ENCODE data around the gene UNC13A.

DNA sequence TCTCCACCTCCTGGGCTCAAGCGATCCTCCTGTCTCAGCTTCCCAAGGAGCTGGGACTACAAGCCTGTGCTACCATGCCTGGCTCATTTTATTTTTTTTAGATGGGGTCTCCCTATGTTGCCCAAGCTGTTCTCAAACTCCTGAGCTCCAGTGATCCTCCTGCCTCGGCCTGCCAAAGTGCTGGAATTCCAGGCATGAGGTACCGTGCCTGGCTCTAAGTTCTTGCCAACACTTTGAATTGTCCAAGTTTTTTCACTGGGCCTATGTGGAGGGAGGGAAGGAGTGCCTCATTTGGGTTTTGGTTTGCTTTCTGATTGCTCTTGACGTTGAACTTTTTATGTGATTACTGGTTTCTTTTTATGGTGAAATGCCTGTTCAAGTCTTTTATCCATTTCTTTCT lies 4.4 kb upstream of the UNC13A start:
- TF ChIP-seq, protein P1, sequence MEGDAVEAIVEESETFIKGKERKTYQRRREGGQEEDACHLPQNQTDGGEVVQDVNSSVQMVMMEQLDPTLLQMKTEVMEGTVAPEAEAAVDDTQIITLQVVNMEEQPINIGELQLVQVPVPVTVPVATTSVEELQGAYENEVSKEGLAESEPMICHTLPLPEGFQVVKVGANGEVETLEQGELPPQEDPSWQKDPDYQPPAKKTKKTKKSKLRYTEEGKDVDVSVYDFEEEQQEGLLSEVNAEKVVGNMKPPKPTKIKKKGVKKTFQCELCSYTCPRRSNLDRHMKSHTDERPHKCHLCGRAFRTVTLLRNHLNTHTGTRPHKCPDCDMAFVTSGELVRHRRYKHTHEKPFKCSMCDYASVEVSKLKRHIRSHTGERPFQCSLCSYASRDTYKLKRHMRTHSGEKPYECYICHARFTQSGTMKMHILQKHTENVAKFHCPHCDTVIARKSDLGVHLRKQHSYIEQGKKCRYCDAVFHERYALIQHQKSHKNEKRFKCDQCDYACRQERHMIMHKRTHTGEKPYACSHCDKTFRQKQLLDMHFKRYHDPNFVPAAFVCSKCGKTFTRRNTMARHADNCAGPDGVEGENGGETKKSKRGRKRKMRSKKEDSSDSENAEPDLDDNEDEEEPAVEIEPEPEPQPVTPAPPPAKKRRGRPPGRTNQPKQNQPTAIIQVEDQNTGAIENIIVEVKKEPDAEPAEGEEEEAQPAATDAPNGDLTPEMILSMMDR (IDR thresholded peaks at IDR 0.05): no peak
- TF ChIP-seq POLR2A (IDR thresholded peaks at IDR 0.05): no peak

Data from gastroesophageal sphincter (tissue), 3 donors.